Measurements from ENCODE around the gene STK38L.

Gene STK38L

GRCh38 chr12:27309995-27310315 is 65.9 kb downstream of the STK38L start:
- DNase-seq (ENCODE audit: low read depth in 2 of 3, low spot score in 1 of 3) = no peak

DNA sequence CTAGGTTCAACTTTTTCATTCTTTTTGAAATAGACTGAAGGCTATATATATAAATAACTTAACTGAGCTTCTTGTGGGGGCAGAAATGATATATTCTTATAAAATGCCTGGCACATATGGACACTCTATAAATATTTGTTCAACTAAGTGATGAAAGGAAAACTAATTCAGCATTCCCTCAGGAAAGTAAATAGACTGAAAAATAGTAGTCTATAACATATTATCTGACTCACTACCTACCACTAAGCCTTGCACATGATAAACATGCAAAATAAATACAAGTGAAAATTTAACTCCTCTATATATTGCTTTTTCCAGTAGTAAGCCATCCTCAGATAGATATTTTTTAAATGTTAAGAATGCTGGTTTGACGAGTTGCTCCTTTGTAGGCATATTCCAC is 72.9 kb downstream of the STK38L start:
- DNase-seq (ENCODE audit: low read depth in 2 of 3, low spot score in 1 of 3) = no peak

DNA sequence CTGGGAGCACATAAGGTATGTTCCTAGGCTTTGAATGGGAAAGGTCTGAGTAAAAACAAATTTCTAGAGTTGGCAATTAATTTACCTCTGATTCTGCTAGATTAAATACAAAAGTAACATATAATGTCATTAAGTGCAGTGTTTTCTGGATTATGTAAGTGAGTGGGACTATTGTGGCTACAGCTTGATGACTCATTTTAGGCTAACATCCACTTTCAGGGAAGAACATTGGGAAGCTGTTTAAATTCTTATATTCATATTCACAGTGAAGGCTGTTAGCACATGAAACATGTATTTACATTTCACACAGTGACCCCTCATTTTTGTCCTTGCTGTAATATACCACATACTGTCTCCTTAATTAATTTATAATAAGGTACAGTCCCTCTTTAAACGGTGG is 75.3 kb downstream of the STK38L start:
- DNase-seq (ENCODE audit: low read depth in 2 of 3, low spot score in 1 of 3) = no peak

DNA sequence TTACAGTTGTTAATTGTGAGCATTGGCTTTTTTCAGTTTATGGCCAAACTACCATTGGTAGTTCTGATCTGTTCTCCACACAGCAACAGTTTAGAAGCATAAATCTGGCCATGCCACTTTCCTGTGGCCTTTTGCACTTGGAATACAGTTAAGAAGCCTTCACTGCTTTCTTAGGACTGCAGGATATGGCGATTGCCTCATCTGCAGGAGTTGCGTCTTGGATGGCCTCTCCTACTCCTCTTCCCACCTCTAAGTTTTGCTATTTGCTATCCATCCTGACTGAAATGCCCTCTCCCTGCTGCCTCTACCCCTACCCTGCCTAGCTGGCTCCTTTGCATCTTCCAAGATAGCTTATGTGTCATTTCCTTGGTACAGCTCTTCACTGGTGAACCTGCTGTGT is 75.8 kb downstream of the STK38L start:
- DNase-seq (ENCODE audit: low read depth in 2 of 3, low spot score in 1 of 3) = no peak

DNA sequence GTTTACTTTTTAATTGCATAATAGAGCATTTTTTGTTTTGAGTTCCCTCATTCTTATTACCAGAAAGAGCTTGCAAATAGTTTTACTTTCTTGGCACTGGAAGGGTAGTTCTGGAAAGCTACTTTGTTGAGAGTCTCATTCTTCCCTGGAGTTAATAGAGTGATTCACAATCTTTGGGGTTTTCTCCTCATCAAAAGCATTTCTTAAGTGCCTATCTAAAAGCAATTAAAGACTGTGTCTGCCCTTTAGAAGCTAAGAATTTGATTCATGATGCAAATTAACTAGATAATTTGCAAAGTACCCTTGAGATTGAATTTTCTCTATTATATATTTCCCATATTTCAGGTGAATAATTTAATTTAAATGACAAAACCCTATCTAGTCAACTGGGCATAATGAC is 80.4 kb downstream of the STK38L start:
- no peak for DNase-seq (ENCODE audit: low read depth in 2 of 3, low spot score in 1 of 3)

- DNase-seq (ENCODE audit: low read depth in 2 of 3, low spot score in 1 of 3) = no peak
Measured at GRCh38 chr12:27330846-27331245, 86.8 kb downstream of the STK38L start.

DNA sequence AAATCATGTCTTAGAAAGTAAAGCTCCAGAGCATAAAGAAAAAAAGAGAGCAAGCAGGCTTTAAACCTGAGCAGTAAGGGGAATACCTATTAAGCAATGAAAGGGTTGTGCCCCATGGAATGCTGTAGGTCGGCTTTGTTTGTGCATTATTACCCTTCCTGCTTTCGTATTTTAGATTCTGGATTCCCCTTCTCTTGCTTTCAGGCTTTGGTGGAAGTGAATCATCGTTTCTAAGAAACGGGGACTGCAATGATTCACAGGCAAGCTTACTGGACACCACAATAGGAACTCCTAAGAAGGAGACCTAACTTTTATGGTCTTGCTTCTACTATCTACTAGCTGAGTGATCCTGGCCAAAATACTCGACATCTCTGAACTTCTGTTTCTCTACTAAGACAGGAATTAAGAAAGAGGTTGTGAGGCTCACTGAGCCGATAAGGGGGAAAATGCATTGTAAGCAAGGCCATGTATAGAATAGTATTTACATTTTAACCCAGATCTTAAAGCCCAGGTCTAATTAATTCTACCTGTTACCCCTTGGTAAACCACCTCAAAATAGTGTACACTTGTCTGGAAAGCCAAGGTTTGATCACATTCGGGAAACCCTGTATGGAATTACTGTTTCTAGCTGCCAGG is 87.3 kb downstream of the STK38L start:
- DNase-seq (ENCODE audit: low read depth in 2 of 3, low spot score in 1 of 3) = peak in 1 of 3 donors; percentile 34

- DNase-seq (ENCODE audit: low read depth in 2 of 3, low spot score in 1 of 3) = no peak
Measured at GRCh38 chr12:27331927-27332324, 87.8 kb downstream of the STK38L start.

GRCh38 chr12:27332407-27332713 is 88.3 kb downstream of the STK38L start:
- DNase-seq (ENCODE audit: low read depth in 2 of 3, low spot score in 1 of 3) = no peak

DNA sequence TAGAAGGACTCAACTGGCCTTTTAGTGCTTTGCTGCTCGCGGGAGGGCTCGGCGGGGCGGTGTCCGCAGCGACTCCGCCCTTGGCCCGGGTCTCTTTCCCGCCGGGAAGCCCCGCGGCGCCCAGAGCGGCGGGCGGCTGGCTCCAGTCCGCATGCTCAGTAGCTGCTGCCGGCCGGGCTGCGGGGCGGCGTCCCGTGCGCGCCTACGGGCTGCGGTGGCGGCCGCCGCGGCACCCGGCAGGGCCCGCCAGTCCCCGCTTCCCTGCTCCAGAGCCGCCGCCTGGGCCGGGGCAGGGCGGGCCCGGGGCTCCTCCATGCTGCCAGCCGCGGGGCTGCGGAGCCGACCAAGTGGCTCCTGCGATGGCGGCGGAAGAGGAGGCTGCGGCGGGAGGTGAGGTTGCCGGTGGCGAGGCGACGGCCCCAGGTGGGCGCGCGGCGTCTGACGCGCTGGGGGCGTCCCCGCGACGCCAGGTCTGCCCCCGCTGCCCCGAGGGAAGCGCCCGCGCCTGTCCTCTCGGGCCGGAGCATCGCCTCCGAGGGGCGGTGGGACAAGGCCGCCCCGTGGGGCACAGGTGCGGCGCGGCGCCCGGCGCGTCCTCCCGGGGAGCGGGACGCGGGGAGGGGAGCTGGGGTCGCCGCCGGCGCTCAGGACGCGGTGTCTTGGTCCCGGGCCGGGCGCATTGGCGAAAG is 88.8 kb downstream of the STK38L start, which contains the start of gene BMAL2:
Gene BMAL2 (plus strand): TSS at position 123 of the 689 bp plus-strand sequence. CDS start 237 bp downstream, at position 360.
- DNase-seq (ENCODE audit: low read depth in 2 of 3, low spot score in 1 of 3) = peak in 1 of 3 donors; percentile 17

DNA sequence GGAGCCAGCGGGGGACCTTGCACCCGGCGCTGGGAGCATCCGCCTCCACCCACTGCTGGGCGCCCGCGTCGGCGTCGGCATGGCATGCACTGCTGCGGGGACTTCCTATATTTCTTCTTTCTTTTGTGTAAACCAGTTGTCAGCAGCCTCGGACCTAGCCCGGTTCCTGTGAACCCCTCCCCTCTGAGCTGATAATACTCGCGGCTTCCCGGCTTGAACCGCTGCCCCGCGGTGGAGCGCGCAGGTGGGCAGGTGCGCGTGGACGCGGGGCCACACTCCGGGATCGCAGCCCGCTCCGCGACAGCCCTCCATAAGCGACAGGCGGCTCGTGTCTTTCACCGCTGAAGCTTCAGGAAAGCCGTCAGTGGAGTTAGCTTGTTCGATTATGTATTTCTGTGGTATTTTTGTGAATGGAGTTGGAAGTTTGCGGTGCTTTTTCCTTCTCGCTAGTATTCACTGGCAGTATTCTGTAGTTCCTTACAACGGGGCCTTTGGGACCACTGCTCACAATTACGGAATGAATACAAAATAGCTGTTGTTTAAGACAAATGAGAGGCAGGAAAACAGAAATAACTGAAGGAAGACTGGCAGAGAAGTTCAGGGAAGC is 89.4 kb downstream of the STK38L start:
- peak in 1 of 3 donors; percentile 36 for DNase-seq (ENCODE audit: low read depth in 2 of 3, low spot score in 1 of 3)

DNA sequence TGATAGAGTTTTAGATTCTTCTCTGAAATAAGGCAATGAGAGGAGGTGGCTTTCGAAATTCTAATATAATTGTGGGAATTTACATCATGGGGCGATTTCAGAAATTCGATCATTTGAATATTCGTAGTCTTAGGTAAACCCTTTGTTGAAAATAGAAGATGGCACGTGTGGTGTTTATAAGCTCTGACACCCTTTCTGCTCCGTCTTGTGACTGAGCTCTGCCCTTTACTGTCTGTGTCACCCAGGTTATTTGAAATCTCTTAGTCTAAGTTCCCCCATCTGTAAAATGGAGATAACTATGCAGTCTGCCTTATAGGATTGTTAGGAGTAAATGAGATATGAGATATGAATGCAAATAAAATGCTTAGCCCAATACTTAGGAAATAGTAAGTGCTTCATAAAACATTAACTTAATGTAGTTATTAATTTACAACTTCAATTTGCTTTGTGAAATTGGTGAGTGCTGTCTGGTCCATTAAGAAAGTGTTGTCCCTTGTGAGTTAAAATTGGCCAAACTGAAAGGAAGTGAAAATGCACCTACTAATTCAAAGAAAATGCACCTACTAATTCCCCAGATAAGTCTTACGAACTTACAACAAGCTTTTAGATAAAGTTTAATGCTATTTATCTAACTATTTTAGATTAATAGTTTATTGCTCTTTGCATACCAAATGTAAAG is 90.1 kb downstream of the STK38L start:
- no peak for DNase-seq (ENCODE audit: low read depth in 2 of 3, low spot score in 1 of 3)

DNA sequence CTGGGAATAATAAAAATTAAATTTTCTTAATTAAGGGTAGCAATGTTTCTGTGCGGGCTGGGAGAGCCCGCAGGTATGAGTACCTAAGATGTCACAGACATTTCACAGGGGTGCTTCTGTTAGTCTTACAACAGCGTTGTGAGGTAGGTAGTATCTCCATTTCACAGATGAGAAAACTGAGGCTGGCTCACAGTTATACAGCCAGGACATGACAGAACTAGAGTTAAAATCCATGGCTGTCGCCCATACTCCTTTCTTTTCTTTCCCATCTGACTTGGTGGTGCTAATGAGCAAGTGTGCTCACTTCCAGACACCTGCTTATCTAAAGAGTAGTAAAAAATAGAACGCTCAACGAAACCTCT is 90.6 kb downstream of the STK38L start:
- DNase-seq (ENCODE audit: low read depth in 2 of 3, low spot score in 1 of 3) = no peak

GRCh38 chr12:27335364-27336281 is 91.5 kb downstream of the STK38L start:
- DNase-seq (ENCODE audit: low read depth in 2 of 3, low spot score in 1 of 3) = no peak

DNA sequence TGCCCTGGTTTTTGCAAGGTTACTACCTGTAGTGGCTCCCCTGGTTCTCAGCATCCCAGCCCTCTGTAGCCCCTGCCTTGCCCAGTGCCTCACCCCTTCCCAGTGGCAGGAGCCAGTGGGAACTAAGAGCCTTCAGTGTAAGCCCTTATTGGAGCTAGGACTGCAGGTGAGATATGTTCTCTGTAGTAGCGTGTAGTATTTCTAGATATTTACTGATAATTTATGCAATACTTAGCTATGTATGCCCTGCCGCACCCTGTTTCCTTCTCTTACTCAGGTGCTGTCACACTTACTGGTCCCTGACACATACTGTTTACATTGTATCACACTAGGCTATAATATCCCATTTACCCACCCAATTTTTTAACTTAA is 92.2 kb downstream of the STK38L start:
- DNase-seq (ENCODE audit: low read depth in 2 of 3, low spot score in 1 of 3) = no peak

- DNase-seq (ENCODE audit: low read depth in 2 of 3, low spot score in 1 of 3) = no peak
Measured at GRCh38 chr12:27337376-27337775, 93.3 kb downstream of the STK38L start.

- no peak for DNase-seq (ENCODE audit: low read depth in 2 of 3, low spot score in 1 of 3)
Measured at GRCh38 chr12:27338473-27338872, 94.4 kb downstream of the STK38L start.

DNA sequence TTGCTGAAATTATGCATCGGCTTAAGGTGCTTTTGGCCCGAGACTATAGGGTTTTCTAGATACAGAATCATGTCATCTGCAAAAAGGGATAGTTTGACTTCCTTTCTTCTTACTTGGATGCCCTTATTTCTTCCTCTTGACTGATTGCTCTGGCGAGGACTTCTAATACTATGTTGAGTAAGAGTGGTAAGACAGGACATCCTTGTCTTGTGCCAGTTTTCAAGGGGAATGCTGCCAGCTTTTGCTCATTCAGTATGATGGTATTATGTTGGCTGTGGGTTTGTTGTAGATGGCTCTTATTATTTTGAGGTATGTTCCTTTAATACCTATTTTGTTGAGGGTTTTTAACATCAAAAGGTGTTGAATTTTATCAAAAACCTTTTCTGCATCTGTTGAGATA is 96.9 kb downstream of the STK38L start:
- no peak for DNase-seq (ENCODE audit: low read depth in 2 of 3, low spot score in 1 of 3)

GRCh38 chr12:27342536-27342935 is 98.5 kb downstream of the STK38L start:
- no peak for DNase-seq (ENCODE audit: low read depth in 2 of 3, low spot score in 1 of 3)

- DNase-seq (ENCODE audit: low read depth in 2 of 3, low spot score in 1 of 3) = no peak
Measured at GRCh38 chr12:27343255-27344000, 99.3 kb downstream of the STK38L start.

DNA sequence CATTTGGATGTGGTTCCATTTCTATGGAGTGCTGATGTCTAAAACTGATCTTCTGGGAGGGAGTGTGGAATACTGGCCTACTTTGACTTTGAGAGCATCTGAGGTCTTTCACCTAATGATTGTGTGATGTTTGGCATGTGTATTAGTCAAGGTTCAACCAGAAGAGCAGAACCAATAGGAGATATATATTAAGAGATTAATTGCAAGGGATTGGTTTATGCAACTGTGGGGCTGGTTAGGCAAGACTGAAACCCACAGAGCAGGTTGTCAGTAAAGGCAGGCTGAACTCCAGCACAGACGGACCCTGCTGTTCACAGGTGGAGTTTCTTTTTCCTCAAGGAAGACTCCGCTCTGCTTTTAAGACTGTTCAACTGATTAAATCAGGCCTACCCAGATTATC is 100.2 kb downstream of the STK38L start:
- no peak for DNase-seq (ENCODE audit: low read depth in 2 of 3, low spot score in 1 of 3)
